HL-60 (cell line): ENCODE results near the gene MAB21L1.

Experiments used
- DNase-seq, 2 experiments: peaks; one replicate each; pipeline ENCODE4 v3.0.0-alpha.2; 2010 to 2020; ENCODE audit warnings: low read depth in 1 of 2, low spot score in 1 of 2
- H3K27ac ChIP-seq: fragments of 250-450 bp; sonication (Bioruptor Pico); replicated peaks from 2 replicates; pipeline ENCODE4 v1.5.1; 2020; ENCODE audit warnings: mild to moderate bottlenecking, moderate library complexity
- H3K27me3 ChIP-seq: fragments of 250-450 bp; sonication (Bioruptor Pico); 2 replicates; pipeline ENCODE4 v1.5.1; 2021; ENCODE audit warnings: mild to moderate bottlenecking, moderate library complexity; ENCODE audit not compliant: insufficient read depth, poor library complexity, severe bottlenecking
- H3K4me3 ChIP-seq: replicated peaks from 2 replicates; pipeline ENCODE4 v1.5.1; 2011; ENCODE audit warnings: mild to moderate bottlenecking, control low read depth, low read length; ENCODE audit not compliant: insufficient read depth
- GABPA ChIP-seq: IDR thresholded peaks from 2 replicates; pipeline ENCODE4 v1.6.1; 2012; ENCODE audit warnings: low read depth
- POLR2AphosphoS5 ChIP-seq: IDR thresholded peaks from 2 replicates; pipeline ENCODE4 v1.6.1; 2012; ENCODE audit warnings: low read depth
- SPI1 ChIP-seq: IDR thresholded peaks from 2 replicates; pipeline ENCODE4 v1.6.1; 2012; ENCODE audit warnings: low read depth, mild to moderate bottlenecking, borderline replicate concordance
- TF ChIP-seq, protein P1 (sequence below): IDR thresholded peaks from one replicate; pipeline ENCODE4 v1.5.1; 2011; ENCODE audit warnings: low read length, control low read depth, inconsistent platforms; ENCODE audit not compliant: insufficient read depth
- TF ChIP-seq, protein P2 (sequence below): IDR thresholded peaks from 2 replicates; pipeline ENCODE4 v1.6.1; 2012; ENCODE audit warnings: low read depth; ENCODE audit not compliant: insufficient replicate concordance

MAB21L1 gene

DNA sequence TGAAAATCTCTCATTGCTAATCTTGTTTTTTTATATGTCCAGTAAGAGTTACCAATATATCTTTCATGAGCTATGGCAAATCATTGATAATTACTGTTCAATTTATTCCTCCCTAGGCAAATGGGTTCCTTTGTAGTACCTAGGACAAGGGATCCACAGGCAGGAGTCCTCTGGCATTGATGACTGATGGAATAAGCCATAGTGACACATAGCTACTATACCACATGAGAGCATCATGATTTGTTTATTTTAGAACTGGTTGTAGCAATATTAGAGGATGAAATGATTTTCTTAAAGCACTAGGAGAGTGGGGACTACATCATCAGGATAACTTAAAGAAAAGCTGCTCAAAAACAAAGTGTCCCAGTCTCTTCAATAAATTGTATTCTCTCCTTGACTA lies 21.7 kb upstream of the MAB21L1 start:
- no peak for TF ChIP-seq GABPA
- TF ChIP-seq, protein P1, sequence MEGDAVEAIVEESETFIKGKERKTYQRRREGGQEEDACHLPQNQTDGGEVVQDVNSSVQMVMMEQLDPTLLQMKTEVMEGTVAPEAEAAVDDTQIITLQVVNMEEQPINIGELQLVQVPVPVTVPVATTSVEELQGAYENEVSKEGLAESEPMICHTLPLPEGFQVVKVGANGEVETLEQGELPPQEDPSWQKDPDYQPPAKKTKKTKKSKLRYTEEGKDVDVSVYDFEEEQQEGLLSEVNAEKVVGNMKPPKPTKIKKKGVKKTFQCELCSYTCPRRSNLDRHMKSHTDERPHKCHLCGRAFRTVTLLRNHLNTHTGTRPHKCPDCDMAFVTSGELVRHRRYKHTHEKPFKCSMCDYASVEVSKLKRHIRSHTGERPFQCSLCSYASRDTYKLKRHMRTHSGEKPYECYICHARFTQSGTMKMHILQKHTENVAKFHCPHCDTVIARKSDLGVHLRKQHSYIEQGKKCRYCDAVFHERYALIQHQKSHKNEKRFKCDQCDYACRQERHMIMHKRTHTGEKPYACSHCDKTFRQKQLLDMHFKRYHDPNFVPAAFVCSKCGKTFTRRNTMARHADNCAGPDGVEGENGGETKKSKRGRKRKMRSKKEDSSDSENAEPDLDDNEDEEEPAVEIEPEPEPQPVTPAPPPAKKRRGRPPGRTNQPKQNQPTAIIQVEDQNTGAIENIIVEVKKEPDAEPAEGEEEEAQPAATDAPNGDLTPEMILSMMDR, result no peak
- TF ChIP-seq, protein P2, sequence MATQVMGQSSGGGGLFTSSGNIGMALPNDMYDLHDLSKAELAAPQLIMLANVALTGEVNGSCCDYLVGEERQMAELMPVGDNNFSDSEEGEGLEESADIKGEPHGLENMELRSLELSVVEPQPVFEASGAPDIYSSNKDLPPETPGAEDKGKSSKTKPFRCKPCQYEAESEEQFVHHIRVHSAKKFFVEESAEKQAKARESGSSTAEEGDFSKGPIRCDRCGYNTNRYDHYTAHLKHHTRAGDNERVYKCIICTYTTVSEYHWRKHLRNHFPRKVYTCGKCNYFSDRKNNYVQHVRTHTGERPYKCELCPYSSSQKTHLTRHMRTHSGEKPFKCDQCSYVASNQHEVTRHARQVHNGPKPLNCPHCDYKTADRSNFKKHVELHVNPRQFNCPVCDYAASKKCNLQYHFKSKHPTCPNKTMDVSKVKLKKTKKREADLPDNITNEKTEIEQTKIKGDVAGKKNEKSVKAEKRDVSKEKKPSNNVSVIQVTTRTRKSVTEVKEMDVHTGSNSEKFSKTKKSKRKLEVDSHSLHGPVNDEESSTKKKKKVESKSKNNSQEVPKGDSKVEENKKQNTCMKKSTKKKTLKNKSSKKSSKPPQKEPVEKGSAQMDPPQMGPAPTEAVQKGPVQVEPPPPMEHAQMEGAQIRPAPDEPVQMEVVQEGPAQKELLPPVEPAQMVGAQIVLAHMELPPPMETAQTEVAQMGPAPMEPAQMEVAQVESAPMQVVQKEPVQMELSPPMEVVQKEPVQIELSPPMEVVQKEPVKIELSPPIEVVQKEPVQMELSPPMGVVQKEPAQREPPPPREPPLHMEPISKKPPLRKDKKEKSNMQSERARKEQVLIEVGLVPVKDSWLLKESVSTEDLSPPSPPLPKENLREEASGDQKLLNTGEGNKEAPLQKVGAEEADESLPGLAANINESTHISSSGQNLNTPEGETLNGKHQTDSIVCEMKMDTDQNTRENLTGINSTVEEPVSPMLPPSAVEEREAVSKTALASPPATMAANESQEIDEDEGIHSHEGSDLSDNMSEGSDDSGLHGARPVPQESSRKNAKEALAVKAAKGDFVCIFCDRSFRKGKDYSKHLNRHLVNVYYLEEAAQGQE, result no peak
- TF ChIP-seq SPI1, result no peak
- no peak for TF ChIP-seq POLR2AphosphoS5
- Histone ChIP-seq H3K27me3 (no peaks in the 10 kb centered on the region), H3K27ac (no peak overlapping the region), H3K4me3 (no peak overlapping the region)
- no peak for DNase-seq

DNA sequence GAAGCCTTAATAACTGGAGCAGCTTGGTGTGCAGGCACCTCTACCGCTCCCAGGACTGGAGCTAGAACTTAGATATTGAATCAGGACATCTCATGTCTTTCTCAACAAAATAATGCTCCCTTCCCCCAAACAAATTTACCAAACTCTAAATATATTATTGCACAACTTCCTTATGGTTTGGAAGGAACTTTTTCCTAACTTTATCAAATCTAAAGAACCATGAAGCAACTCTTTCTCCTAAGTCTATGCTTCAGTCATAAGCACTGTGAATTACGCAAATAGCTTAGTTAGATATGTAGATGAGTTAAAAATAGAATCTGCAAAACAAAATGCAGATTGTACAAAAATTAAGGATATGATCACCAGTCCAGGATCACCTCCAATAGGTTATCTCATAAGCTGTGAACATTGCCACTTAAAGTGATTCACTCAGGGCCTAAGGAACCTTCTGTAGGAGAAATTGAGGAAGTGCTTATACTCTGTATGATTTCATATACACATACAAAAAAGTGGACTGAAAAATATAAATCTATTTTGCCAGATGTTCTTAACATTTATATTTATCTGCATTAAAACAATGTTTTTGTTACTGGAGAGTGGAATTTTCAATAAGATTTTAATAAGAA lies 20.4 kb upstream of the MAB21L1 start:
- H3K27ac ChIP-seq, result no peak overlapping the region
- DNase-seq, result peak; percentile 48 to 61
- TF ChIP-seq, protein P2, result no peak
- TF ChIP-seq SPI1, result peak; percentile 97
- no peak for TF ChIP-seq POLR2AphosphoS5
- TF ChIP-seq, protein P1, result no peak
- no peak for TF ChIP-seq GABPA
- no peak overlapping the region for H3K4me3 ChIP-seq
- H3K27me3 ChIP-seq, result no peaks in the 10 kb centered on the region

DNA sequence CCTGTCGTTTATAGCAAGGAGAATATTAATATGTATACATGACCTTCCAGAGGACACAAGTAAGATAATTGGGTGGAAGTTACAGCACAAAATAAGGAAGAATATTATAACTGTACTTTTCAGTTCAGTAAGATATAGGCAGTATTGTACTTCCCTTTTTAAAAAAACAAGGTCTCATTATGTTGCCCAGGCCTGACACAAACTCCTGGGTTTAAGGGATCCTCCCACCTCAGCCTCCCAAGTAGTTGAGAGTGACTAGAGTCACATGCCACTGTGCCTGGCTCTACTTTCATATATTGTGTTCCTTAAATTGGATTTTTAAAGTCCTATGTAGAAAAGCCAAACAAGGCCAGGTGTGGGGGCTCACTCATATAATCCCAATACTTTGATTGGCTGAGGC lies 19.5 kb upstream of the MAB21L1 start:
- H3K4me3 ChIP-seq, result no peak overlapping the region
- TF ChIP-seq, protein P1, result no peak
- TF ChIP-seq GABPA, result no peak
- peak; percentile 21; the same call in 1 of the 2 replicates for TF ChIP-seq SPI1
- DNase-seq, result peak in 1 of 2 experiments; percentile 52
- H3K27ac ChIP-seq, result no peak overlapping the region; the same call in 1 of the 2 replicates
- no peaks in the 10 kb centered on the region for H3K27me3 ChIP-seq

DNA sequence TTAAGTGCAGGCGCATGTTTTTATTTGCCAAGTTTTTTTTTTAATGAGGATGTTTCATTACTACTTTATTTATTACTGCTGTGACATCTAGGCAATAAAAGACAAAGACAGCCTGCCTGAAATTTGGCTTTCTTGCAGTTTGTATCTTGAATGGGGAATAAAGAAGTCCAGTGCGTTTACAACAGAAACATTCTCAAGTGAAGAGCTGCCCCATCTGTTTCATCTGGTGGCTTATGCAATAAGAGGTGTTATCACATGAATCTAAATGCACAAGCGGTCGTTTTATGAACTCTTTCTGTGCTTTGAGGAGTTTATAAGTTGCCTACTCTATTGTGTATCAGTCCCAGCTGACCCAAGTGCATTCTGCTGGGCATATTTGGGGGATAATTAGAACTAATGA lies 12.6 kb upstream of the MAB21L1 start:
- H3K4me3 ChIP-seq, result no peak overlapping the region
- H3K27me3 ChIP-seq, result no peaks in the 10 kb centered on the region
- H3K27ac ChIP-seq, result no peak overlapping the region
- no peak for DNase-seq
- no peak for TF ChIP-seq POLR2AphosphoS5
- TF ChIP-seq, protein P1, result no peak
- TF ChIP-seq, protein P2, result no peak
- TF ChIP-seq GABPA, result no peak
- no peak for TF ChIP-seq SPI1
